CD4-positive, alpha-beta T cell treated with Interleukin-4 for 4 hours (primary cell): ENCODE measurements around the gene TSHZ2.

Source experiments
- DNase-seq: peaks from one replicate; pipeline ENCODE4 v3.0.0-alpha.2; 2020

Gene TSHZ2

GRCh38 chr20:52972190-52972937 lies at the start of gene TSHZ2:
Gene TSHZ2 (plus strand): TSS chr20:52972358. CDS start chr20:52973294, 936 bp downstream.
- DNase-seq, result peak; percentile 70

DNA sequence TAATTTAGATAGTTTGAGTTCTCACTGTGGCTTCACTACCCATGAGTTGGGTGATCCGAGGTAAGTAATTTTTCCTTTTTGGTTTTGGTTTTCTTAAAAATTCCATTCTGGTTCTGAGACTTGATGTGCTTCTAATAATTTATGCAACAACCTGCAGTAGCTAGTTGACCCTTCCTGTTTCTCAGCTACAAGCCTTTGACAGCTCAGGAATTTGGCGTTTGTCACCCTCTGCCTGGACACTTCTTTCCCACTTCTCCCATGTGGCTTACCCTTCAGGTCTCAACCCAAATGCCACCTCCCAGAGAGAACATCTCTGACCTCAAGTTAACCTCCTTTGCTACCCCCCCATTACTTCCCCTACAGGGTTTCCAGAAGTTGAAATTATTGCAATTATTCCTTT lies 49.7 kb upstream of the TSHZ2 start:
- no peak for DNase-seq

GRCh38 chr20:52923123-52923937 lies 48.8 kb upstream of the TSHZ2 start:
- DNase-seq, result no peak

DNA sequence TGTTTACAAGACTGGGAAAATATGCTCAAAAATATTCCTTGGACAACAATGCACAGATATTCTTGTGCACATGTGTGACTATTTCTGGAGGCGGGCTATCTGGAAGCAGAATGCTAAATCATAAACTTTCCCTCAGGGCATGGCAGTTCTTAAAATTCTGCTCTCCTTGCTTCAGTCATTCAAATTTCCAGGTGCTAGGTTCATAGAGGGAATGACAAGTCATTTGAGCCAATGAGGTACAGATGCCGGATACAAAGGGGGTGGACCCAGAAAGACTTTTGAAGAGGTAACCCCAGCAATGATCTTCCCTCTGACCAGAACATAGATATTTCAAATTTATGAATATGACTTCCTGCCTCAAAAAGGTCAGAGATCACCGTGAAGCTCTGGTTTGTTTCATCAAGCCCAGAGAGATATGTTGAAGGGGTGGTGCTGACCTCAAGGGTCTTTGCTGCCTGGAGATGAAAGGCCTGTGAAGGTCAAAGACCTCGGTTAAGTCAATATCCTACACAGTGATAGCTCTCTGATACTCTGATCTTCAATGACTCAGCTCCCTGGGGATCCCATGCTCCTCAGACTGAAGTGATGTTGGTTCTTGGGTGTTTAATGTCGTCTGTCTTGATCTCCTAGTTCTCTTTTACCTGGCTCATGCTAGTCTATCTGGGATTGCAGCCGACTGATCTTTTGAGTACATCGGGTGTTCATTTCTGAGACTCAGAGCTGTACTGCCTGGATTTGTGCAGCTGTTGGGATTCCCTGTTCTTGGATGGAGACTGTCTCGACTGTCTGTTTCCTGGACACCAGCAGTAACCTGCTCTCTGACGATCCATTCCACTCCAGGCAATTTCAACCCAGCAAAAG lies 47.5 kb upstream of the TSHZ2 start:
- no peak for DNase-seq

DNA sequence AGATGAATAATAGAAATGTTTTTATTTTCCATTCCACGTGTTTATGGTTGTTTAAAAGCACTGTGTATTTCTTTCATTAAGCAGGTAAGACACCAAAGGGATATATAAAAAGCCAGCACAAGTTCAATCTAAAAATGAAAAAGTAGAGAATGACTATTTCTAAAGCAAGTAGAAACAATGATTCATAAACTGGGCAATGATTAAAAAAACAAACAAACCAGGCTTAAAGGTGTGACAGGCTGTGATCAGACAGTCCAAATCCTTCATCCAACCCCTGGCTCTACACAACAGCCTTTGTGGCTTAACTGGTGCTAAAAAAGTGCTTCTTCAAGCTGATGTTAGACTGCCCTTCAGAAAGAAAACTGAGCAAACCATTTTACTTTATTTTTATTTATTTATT lies 45.7 kb upstream of the TSHZ2 start:
- DNase-seq, result no peak

- DNase-seq, result no peak
These were observed 38.3 kb upstream of the TSHZ2 start for GRCh38 chr20:52933867-52934266.

DNA sequence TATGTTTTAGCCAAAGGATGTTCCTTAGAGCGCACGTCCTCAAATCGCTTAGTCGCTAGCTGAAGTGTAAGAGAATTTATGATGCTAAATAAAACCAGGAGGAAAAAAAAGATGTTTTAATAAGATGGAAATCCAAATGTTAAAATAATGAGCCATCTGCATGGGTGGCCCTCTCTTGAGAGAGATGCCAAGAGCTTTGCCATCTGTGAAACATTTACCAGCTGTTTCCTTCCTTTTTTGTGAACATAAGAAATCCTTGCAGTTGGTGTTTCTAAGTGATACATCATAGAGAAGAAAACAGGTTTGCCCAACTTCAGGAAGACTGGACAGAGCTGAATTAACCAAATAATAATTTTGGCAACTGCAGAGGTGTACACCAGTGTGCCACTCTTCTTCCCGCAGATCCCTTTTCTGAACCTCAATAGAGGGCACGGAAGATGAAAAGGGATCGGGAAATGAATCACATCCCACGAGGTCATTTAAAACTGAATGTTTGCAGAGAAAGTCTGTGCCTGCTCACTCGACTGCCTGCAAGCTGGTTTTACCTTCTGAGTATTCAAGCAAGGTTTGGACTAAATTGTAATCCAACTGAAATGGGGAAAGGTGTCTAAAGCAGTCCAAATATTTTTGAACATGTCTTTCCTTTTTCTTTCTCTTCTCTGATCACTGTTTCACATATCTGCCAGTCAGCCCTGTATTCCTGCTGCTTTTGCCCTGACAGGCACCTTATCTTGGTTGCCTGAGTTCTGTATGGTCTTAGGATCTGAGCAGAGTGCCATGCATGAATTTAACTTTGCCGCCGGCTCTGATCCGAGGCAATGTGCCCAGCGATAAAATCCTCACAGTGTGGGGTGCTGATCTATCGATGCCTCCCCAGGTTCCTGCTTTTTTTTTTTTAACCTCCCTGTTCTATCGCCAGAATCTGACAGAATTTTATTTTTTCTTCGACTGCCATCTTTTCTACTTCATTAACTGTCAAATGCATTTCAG lies 35.5 kb upstream of the TSHZ2 start:
- no peak for DNase-seq

DNA sequence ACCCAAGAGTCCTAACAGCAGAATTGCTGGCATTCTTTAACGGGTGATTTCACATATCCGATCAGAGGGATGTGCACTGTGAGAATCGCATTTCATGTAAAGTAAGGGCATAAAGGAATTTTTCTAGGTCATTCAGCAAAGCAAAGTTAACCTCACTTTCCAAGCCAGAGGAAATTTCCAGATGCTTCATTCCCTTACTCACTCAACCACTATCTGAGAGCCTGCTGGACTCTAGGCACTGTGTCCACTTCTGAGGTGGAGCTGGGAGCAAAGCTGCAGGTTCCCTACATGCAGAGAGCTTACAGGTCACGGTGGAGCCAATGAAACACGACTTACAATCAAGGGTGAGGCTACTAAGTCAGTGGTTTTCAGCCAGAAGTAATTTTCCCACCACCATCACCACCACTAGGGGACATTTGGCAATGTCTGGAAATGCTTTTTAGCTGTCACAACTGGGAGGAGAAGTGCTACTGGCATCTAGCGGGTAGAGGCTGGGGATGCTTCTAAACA lies 34.5 kb upstream of the TSHZ2 start:
- no peak for DNase-seq

DNA sequence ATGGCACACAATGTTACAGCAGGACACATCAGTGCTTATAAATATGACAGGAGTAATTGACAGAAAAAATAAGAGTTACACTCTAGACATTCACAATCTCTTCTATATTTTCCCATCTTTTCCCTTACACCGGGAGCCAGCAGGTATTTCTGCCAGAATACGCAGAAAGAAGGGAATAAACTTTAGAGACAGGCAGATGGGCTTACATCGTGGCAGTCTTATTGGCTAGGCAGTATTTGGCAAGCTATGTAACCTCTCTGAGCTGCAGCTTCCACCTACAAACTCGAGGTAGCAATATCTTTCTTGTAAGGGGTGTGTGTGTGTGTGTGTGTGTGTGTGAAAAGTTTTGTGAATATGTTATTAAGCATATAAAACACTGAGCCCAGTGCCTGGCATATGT lies 33.0 kb upstream of the TSHZ2 start:
- no peak for DNase-seq

DNA sequence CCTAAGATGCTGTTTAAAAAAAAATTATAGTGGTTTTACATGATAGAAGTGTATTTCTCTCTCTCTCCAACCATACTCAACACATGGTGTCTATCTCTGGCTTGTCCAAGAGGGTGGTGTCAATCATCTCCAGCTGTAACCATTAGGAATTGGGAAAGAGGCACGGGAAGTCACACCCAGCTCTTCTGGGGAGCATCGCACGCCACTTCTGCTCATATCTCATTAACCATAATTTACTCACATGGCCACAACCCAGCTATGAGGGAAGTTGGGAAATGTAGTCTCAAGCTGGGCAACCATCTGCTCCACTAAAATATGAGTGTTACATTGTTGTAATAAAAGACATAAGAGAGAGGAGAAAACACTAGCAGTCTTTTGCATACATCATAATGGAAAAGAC lies 30.4 kb upstream of the TSHZ2 start:
- DNase-seq, result no peak

- DNase-seq, result no peak
These were observed 28.8 kb upstream of the TSHZ2 start for GRCh38 chr20:52943185-52943841.

DNA sequence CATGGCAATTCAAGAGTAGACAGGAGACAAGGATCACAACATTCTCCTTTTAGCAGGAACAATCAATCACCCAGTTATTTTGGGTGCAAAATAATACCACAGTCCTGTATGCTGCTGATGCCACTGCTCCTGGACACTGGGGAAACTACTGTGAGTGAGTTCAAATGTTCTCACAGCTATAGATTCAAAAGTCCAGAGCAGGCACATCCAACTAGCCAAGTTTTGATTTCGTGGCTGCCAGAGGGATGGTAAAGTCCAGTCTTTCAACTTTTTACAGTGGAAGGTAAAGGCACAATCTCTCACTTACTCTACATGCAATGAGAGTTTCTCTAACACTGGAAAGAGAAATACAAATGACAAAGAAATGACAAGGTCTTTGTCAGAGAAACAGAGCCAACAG lies 26.9 kb upstream of the TSHZ2 start:
- no peak for DNase-seq

GRCh38 chr20:52945862-52946522 lies 26.2 kb upstream of the TSHZ2 start:
- DNase-seq, result no peak

- no peak for DNase-seq
These were observed 23.7 kb upstream of the TSHZ2 start for GRCh38 chr20:52948491-52948890.

DNA sequence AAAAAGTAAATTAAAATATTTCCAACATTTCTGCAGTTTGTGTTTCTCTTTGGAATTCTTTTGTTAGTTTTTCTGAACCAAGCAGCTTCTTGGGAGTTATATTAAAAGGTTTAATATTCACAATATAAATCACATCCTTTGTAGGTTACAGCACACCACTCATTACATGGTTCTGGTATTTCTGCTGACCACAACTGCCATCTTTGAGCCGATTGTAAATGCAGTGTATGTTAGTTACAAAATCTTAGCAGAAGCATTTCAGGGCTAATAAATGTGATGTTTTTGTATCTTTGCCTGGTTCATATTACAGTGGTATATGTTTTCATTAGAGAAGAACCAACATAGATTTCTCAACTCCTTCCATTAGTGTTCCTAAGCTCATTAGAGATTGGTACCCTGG lies 19.1 kb upstream of the TSHZ2 start:
- no peak for DNase-seq

DNA sequence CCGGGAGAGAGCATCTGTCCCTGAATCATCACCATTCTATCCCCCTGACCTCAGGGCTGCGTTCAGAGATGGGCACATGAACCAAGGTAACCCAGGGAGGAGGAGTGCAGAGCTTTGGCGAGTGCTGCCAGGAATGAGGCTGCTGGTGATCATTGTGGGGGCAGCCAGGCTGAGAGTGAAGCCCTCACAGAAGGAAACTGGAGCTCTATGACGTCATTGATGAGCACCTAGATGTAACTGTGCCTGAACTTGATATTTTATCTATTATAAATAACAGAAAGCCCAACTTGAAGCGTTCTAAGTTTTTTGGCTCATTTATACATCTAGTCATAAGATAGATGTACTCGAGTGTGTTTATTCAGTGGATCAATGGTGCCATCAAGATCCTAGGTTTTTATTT lies 17.3 kb upstream of the TSHZ2 start:
- no peak for DNase-seq

DNA sequence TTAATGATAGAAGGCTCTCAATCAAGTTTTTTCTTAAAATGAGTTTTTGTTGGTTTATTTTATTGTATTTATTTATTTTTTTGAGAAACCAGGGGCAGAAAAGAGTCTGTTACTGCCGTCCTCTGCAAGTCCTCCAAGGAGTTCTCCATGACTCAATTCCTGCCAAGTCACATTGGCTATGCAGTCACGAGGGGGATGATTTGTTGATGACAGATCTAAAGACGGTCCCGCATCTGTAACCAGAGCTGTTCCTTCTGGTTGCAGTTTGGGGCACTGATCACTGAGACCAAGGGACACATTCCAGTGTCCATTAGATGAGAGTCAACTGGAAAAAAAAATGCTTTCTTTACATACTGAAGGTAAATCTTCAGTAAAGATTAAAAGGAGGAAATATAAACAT lies 13.9 kb upstream of the TSHZ2 start:
- no peak for DNase-seq

- no peak for DNase-seq
These were observed 13.0 kb upstream of the TSHZ2 start for GRCh38 chr20:52959125-52959524.

GRCh38 chr20:52962183-52962582 lies 10.0 kb upstream of the TSHZ2 start:
- no peak for DNase-seq

- DNase-seq, result no peak
These were observed 9.0 kb upstream of the TSHZ2 start for GRCh38 chr20:52963131-52963530.

GRCh38 chr20:52964131-52964530 lies 8.0 kb upstream of the TSHZ2 start:
- no peak for DNase-seq
